Activated CD8-positive, alpha-beta memory T cell treated with anti-CD3 and anti-CD28 coated beads, Interleukin-2, amount 10 ng/mL, durations not matched to agents 7 days and 5 days (primary cell): ENCODE results near the gene VAMP7. TPM values are rescaled to one million over a fixed set of nuclear protein-coding genes. Genes with fewer than 3 reads are reported as not detected.
"Not testable (repeated sequence)": the region's sequence is repeated elsewhere in the genome, so short reads cannot be mapped to it uniquely, and the experiment has no call there.

Source experiments
- ATAC-seq: fragments of 150-1000 bp; cut with Tn5 transposase; one replicate; pipeline ENCODE4 v1.10.0; 2021; ENCODE audit warnings: moderate library complexity
- CTCF ChIA-PET: fragments of 350-600 bp; sonication (Branson Sonifier 250); formaldehyde crosslinking; loops from one replicate; lab custom pipeline; 2021; ENCODE audit warnings: antibody characterized with exemption; lab: Charles Lee
- DNase-seq: peaks from one replicate; pipeline ENCODE4 v3.0.0-alpha.2; 2020
- H3K27ac Mint-ChIP-seq: one replicate; pipeline ENCODE4 v1.8.0; 2021; ENCODE audit warnings: mild to moderate bottlenecking, mixed read lengths
- H3K27me3 Mint-ChIP-seq: one replicate; pipeline ENCODE4 v1.8.0; 2021; ENCODE audit warnings: mixed read lengths
- H3K36me3 Mint-ChIP-seq: one replicate; pipeline ENCODE4 v1.8.0; 2021; ENCODE audit warnings: mild to moderate bottlenecking, mixed read lengths
- H3K4me1 Mint-ChIP-seq: one replicate; pipeline ENCODE4 v1.8.0; 2021; ENCODE audit warnings: mixed read lengths
- H3K4me3 Mint-ChIP-seq: one replicate; pipeline ENCODE4 v1.8.0; 2021; ENCODE audit warnings: mild to moderate bottlenecking, moderate library complexity, mixed read lengths
- H3K9me3 Mint-ChIP-seq: one replicate; pipeline ENCODE4 v1.8.0; 2022; ENCODE audit warnings: low read depth, mixed read lengths
- total RNA-seq, 2 experiments: library from RNA; stranded (reverse); gene quantifications; one replicate each; pipeline ENCODE4 v1.2.3, GENCODE V29; 2021

The VAMP7 gene
- total RNA-seq, 2 experiments from 2014 or later, result 32.6 to 36.6 TPM

- H3K36me3 Mint-ChIP-seq, result peaks cover 4% of the 10 kb centered on the region
- H3K4me3 Mint-ChIP-seq, result no peak overlapping the region
- no peaks in the 10 kb centered on the region for H3K27me3 Mint-ChIP-seq
- CTCF ChIA-PET, result no interaction called here
- peaks cover 6% of the 10 kb centered on the region for H3K4me1 Mint-ChIP-seq
- no peak for ATAC-seq
- no peak for DNase-seq
- peaks cover 7% of the 10 kb centered on the region for H3K9me3 Mint-ChIP-seq
- H3K27ac Mint-ChIP-seq, result no peak overlapping the region
Observed at GRCh38 chrX:155983326-155983725, 102.2 kb downstream of the VAMP7 start.

- ATAC-seq (no peak), DNase-seq (no peak)
- Mint-ChIP-seq H3K4me1 (no peaks in the 10 kb centered on the region), H3K27ac (no peak overlapping the region), H3K4me3 (no peak overlapping the region), H3K9me3 (peaks cover 12% of the 10 kb centered on the region), H3K36me3 (peaks cover 5% of the 10 kb centered on the region), H3K27me3 (peaks cover 4% of the 10 kb centered on the region)
- CTCF ChIA-PET, result no interaction called here
Observed at GRCh38 chrX:155985208-155985607, 104.1 kb downstream of the VAMP7 start.

- H3K27me3 Mint-ChIP-seq, DNase-seq, CTCF ChIA-PET, H3K36me3 Mint-ChIP-seq, H3K4me1 Mint-ChIP-seq, ATAC-seq, H3K27ac Mint-ChIP-seq, H3K4me3 Mint-ChIP-seq: not testable (repeated sequence)
- H3K9me3 Mint-ChIP-seq, result peaks cover 12% of the 10 kb centered on the region
Observed at GRCh38 chrX:155986995-155987394, 105.8 kb downstream of the VAMP7 start.

GRCh38 chrX:155988859-155989258 lies 107.7 kb downstream of the VAMP7 start:
- ATAC-seq (no peak), DNase-seq (no peak)
- Mint-ChIP-seq H3K4me1 (no peaks in the 10 kb centered on the region), H3K9me3 (peaks cover 7% of the 10 kb centered on the region), H3K27ac (no peak overlapping the region), H3K36me3 (peaks cover 3% of the 10 kb centered on the region), H3K27me3 (peaks cover 4% of the 10 kb centered on the region), H3K4me3 (no peak overlapping the region)
- CTCF ChIA-PET, result no interaction called here

Other genes with a start within 250 kb of the VAMP7 start
- gene IL9R, start 116.4 kb downstream of the VAMP7 start, total RNA-seq, result 100 to 1,000 TPM in 1 of 2 experiments, 10 to 100 TPM in 1; 87.0 to 110 TPM